Measurements from ENCODE around the gene FOXP1.

FOXP1 gene

DNA sequence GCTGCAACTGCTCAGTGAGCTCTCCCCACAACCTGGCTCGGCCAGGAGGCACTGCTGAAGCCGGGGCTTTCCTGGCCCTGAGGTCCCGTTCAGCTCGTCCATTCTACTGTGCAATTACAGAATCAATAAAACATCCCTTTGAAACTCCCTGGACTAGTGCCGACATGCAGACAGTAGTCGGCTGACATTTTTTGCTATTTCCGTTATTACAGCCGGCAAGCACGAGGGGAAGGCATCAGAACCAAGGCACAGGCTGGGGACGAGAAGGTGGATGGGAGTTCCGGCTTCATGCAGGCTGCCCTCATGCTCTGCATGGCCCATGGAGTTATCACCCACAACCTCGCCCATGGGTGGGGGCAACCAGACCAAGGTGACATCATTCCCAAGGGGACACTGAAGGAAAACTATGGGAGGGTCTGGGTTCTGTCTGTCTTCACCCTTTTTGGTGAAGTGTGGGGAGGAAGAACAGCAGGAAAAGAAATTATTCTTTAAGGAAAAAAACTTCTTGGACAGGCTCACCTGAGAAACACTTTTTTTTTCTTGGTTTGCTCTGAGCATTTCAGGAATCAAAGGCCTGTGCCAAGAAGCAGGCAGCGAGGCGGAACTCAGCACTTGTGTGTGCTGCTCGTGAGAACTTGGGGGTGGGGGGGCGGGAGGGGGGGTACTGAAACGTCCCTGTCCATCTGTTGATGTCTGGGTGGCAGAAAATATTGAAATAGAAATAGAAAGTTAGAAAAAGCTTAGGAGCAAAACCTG, 154.5 kb downstream of the FOXP1 start:
- DNase-seq (ENCODE audit: low read depth), result peak; percentile 58

DNA sequence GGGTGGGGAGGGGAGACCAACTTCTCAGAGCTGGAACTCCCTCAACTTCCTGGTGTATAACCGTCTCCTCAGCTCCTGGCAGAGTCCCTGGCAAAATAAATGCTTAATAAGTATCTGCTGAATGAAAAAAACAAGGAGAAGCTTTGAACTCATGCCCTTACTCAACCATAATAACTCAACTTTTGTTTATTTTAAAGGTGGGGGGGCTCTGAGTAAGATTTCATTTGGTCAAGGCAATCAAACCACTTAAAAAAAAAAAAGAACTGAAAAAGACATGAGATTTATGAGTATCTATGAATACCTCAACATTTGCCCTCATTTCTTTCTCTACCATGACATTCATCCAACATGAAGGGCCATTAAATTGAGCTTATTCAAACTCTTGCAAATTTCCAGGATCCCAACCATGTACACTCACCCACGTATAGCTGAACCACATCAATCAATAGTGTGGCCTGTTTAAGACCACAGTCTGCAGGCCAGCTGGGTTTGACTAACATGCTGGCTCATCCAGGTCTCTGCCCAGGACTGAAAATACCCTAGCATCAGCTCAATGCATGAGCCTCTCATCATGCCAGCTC, 157.9 kb downstream of the FOXP1 start:
- peak; percentile 87 for DNase-seq (ENCODE audit: low read depth)

DNA sequence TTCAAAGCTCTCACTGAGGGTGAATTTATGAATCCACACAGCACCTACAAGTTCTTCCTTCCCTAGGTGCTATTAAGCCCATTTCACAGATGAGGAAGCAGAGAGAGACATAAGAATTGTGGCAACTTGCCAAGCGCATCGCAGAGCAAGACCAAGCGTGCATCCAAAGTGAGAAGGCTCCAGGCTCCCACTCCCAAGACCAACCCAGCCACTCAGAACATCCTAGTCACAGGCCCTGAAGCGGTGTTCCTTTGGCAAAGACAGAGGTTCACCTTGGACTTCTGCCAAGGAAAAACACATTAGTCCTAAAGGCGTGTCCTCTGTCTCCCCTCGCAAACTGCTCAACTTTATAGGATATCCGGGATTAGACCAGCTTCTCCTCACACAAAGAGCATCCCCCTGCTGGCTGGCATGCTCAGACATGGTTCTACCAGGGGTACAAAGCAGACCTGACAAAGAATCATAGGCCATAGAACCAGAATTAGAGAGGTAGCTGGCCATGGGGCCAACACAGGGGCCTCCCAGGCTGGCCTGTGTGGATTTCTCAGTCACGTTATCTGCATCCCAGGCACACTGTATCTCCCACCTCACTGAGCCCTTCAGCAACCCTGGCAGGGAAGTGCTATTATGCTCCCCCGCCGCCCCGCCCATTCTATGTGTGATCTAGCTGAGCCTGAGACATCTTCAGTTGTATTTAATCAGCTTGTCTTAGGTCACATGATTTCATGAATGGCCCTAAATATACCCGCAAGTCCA, 160.2 kb downstream of the FOXP1 start:
- DNase-seq (ENCODE audit: low read depth), result peak; percentile 66

DNA sequence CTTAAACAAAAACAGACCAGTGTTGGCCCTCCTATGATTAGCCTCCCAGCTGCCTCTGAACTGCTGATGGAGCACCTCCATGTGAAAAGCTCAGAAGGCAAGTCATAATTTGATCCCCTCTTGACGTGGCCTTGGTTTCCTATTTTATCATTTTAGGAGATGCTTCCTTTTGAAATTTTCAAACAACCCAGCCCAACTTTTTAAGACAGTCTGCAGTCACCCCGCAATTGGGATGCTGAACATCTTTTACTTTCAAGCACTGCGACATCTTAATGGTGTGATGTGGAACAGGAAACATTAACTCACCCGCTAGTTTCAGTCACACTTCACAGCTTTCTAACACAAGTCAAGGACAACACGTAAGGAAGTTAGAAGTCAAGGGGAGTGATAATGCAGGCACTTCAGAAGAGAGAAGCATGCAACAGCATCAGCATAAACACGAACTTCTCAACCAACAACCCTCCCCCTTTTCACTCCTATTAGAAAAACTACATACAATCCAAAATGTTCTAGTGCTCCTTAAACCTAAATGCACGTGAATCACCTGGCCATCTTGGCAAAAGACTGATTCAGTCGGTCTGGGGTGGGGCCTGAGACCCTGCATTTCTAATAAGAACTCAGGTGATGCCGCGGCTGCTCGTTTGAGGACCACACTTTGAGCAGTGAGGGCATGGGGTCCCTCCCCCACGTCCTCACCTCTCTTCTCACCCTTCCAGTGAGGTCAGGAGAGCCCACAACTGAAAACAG, 161.5 kb downstream of the FOXP1 start:
- DNase-seq (ENCODE audit: low read depth), result no peak

DNA sequence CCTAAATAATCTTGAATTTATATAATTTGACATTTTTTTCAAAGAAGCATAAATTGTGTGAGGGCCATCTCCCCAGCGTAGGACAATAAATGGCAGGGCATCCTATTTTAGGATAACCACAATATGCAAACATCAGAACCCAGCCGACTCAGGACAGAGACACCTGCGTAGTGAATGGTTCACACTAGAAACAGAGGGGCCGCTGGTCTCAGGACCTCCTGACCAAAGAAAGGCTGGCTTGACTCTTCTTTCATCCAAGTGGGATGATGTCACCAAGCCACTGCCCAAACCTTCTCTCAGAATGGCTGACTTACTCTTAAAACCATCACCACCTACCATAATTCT, 162.1 kb downstream of the FOXP1 start:
- DNase-seq (ENCODE audit: low read depth), result no peak

DNA sequence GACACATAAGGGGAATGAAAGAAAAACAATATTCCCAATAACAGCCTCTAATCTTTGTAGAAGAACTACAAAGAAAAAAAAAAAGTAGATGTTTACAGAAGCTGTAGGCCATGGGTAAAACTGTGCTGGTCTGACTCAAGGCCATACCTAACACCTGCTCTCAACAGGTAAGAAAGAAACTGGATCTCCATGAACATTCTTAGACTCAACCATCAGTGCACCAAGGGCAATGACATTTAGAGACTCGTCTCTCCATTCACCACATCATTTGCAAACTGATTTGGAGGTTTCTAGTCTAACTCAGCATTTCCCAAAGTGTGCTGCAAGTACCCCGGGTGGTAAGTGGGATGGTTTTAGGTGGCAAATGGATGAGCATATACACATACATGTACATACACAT, 164.2 kb downstream of the FOXP1 start:
- no peak for DNase-seq (ENCODE audit: low read depth)

DNA sequence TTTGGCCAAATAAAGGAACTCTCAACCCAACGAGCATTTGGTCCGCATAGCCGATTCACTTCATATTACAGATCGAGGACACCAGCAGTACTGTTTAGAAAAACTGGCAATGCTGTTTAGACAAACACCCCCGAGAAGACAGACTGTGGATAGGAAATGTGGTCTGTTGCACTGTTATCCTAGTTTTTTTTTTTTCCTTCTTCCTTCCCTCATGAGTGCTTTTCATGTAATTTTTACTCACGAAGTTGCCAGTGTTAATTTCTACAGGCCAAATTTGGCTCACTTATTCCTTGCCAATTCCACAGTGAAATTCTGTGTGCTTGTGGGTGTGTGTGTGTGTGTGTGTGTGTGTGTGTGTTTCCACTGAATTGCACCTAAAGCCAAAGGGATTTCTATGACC, 165.7 kb downstream of the FOXP1 start:
- no peak for DNase-seq (ENCODE audit: low read depth)

DNA sequence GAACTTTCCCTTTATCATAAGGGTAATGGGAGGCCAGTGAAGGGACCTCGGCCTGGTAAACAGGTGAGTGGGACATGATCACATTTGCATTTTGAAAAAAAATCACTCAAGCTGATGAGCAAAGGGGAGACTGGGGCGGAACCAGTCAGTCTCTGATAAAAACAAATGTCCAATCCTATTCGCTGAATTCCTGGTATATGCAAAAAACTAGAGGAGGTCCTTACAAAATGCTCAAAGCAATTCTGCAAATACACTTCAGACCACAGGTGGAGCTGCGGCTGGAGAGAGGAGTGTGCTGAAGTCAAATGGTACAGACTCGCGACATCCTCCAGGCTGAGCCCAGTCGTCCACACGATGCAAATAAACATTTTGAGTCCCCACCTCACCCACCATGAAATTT, 166.7 kb downstream of the FOXP1 start:
- no peak for DNase-seq (ENCODE audit: low read depth)

DNA sequence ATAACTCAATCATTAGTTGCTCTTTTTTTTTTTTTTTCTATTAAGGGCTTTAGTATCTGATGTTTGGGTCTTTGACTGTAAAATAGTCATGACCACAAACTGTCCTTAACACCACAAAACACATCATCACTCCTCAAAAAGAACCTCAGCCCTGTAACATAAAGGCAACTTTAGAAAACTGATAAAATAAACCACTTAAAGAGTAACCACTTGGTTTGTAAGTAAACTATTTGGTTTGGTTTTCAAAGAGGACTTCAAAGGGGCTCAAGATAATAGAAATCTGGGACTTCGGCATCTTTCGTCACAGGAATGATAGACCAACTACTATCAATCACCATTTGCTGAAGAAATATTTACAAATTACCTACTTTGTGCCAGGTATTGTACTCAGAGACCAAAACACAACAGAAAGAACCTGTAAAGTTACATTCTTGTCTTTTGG, 167.8 kb downstream of the FOXP1 start:
- peak; percentile 28 for DNase-seq (ENCODE audit: low read depth)

DNA sequence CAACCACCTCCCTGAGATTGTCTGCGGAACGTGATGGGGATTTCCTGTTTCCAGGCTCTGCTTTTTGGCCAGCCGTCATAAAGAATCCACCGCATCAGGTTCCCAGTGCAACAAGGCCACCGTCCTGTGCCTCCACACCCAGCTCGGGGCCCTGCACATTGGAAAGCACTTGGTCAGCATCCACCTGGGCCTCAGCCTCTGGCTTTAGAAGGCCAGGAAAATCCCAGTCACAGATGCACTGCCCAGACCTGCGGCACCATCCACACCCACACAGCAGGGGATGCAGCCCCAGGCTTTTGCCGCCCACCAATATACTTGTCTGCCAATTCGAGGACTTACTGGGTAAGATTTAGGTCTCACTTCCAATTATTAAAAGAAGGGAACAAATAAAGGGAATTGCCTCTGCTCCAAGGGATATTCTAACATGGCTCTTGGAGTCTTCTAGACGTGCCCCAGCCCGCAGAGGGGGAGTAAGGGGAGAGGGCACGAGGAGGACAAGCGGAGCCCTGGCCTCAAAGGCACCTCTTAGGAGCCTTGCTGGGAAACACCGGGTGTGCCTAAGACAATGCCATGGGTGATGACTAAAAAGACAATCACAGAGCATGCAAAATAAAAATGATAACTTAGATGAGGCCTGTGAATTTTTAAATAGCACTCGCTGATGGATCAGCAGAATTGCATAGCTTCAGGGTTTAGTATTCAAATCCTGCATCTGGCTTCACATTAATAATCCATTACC, 169.2 kb downstream of the FOXP1 start:
- no peak for DNase-seq (ENCODE audit: low read depth)

DNA sequence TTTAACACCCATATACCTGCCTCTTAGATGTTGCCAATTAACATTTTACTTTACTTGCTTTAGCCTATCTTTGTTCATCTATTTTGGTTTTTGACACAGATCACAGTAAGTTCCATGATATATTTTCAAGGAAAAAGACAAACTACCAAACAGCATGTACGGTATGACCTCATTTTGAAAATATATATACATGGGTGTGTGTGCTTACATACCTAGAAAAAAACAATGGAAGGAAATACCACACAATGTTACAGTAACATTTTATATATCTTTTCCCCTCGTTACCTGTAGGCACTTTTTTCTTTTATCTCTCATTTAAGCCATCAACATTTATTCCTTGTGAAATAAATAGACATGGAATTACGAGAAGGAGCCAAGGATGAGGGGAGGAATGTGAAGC, 170.0 kb downstream of the FOXP1 start:
- DNase-seq (ENCODE audit: low read depth), result no peak

DNA sequence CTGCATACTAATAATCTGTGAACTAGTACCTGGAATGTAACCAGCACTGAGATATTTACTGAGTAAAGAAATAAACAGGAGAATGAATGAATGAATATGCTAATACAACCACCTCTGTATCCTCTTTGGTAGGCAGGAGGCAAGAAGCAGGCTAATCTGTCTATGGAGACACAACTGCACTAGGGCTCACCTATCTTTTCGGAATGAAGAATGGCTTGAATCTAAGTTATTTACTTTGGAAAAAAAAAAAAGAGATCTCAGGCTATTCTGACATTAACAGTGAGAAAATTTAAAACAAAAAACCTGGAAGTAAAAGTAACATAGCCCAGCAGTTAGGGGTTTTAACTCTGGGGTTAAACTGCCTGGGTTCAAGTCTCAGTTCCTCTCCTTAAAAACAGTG, 174.2 kb downstream of the FOXP1 start:
- DNase-seq (ENCODE audit: low read depth), result no peak

DNA sequence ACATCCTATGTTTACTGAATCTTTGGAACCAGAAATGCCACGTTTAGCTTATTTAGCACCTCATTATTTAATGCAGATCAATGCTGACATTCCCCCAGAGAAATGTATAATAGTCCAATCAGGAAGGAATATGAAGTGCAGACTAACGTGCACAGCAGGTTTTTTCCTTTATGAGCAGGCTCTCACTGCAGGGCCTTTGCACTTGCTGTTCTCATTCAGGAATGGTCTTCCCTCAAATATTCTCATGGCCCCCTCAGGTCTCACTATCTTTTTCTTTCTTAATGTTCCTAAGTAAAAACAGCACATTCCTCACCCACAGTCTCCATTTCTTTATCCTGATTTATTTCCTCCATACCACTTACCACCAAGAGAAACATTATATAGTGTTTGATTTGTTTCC, 174.6 kb downstream of the FOXP1 start:
- no peak for DNase-seq (ENCODE audit: low read depth)

DNA sequence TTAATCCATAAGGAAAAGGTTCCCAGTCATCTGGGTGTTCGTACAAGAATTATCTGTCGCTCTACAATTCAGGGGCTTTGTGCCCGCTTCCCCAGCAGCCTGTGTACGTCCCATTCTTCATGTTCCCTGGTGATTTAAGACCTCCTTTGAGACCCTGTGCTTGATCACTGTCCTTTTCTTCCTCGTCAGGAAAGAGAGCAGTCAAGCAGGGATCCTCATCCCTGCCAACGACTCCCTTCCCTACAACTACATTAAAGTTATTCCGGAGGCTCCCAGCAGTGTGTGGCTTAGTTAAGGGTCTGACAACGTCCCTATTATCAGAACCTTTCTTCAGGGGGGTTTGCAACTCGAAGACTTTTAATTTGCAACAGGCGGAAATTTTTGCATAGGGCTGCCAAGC, 175.7 kb downstream of the FOXP1 start:
- DNase-seq (ENCODE audit: low read depth), result no peak

DNA sequence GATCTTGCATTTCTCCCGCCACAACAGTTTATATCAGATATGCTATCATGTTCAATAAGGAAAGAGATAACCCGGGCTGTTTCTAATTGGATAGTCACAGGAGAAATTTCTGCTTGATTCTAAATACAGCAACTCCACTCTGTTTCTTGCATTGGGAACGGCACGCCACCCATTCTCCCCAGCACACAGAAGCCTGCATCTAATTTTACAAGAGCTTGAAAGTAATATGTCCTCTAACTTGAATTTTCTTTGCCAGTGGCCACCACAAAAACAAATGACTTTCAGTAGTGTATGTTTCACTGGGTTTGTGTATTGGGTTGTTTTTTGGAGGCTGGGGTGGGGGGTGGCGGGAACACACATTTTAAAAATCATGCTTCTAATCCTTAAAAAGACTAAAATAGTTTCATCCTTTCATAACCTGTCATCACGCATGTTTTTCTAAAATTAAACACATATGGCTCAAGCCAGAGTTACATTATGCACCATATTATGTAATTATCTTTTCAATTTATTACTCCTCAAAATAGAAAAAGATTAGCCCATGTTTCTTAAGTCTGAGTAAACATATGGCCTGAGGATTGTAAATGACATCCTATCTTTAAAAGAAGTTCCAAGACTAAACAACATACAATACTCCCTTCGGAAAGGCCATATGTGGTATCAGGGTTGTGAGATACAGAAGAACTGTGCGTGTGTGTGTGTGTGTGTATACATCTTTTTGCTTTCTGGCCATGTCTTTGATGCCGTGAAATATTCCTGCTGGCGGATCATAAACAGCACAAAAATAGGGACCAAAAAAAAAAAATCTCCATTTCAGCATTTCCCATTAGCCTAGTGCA, 176.3 kb downstream of the FOXP1 start:
- DNase-seq (ENCODE audit: low read depth), result no peak

DNA sequence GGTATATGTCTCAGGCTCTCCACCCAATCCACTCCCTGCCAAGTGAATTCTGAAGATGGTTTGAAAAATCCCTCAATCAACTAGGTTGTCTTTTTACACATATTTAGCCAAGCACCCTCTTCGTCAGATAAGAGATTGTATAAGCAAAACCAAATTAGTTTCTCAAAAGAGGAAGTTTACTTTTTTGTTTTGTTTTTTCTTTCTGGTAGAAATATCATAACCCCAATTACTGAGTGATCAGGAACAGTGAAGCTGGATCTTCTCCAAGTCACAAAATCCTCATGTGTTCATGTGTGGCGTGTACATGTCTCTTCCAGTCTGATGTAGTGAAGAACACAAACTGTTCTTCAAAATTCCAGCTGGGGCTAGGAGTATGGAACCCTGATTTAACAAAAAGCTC, 180.6 kb downstream of the FOXP1 start:
- no peak for DNase-seq (ENCODE audit: low read depth)

DNA sequence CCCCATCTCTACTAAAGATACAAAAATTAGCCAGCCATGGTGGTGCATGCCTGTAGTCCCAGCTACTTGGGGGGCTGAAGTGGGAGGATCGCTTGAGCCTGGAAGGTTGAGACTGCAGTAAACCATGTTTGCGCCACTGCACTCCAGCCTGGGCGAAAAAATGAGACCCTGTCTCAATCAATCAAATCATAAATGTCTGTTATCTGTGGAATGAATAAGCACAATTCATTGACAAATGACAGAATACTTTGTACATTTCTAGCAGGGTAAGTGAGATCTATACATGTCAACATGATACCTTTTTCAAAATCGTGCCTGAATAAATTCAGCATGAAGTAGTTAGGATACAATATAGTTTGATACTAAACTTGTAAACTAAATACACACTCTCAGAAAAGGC, 181.2 kb downstream of the FOXP1 start:
- DNase-seq (ENCODE audit: low read depth), result no peak

DNA sequence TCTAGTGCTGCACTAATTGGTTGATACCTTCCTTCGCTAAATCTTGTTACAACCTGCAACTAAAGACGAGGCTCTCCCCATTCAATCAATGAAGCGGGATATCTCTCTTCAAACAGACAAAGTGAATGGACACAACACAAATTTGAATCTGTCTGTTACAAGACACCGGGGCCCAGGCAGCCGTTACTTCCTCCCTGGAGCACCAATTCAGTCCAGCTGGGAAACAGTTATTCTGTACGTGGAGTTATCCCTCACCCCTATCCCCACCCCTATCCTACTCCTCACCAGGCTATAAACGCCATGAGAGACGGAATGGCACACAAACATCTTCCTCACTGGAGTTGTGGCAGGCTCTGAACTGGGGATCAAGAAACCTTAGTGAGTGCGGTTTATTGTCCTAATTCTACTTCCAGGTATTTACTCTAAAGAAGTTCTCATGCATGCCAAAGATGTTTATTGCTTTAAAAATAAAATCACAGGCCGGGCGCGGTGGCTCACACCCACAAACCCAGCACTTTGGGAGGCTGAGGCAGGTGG, 181.8 kb downstream of the FOXP1 start:
- DNase-seq (ENCODE audit: low read depth), result no peak

DNA sequence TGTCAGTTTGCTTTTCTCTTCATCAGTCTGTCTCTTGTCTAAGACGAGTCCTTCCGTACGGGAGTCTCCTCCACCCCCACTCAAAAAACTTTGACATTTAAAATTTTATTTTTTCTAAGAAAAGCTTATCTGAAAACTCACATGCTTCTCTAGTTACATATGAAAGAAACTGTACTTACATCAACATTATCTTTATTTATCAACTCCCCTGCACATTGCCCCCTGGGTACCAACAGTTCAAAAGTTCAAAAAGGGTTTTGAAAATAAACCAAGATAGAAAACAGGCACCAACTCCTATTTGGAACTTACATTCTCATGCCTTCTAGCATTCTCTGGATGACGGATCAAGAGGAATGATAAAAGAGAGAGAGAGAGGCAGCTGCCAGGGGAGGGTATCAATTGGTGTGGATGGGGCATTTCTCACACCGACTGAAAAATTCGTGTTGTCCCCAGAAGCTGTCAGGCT, 182.5 kb downstream of the FOXP1 start:
- DNase-seq (ENCODE audit: low read depth), result no peak

DNA sequence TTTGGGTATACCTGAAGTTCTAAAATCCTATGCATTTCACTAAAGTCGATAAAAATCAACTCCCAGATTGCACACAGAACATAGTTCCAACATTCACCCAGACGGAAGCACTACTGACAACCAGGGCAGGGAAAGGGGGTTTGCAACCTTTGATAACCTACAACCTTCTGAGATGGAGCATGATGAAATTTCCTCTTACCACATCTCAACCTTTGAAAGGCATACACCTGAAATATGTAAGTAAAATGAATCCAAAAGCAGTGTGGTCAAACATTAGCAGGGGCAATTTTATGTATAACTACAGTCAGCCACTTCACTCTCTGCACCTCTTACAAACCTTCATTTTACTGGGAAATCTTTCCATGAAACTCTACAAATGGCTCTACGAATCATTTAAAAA, 184.1 kb downstream of the FOXP1 start:
- no peak for DNase-seq (ENCODE audit: low read depth)
